Measurements from ENCODE around the gene GGT5. TPM values are rescaled to one million over a fixed set of nuclear protein-coding genes. Genes with fewer than 3 reads are reported as not detected.
A peak's percentile ranks its signal among the peaks of the same experiment; 100 is the strongest.

GGT5 gene
- total and polyA plus RNA-seq, 9 donors = 4.6 to 34.0 (median 21.4) TPM

GRCh38 chr22:24198682-24199052, 46.2 kb downstream of the GGT5 start:
- H3K36me3 ChIP-seq = no peaks in the 10 kb centered on the region
- H3K27me3 ChIP-seq = no peaks in the 10 kb centered on the region
- intact Hi-C loops (cut with DNase I) = no loop called here
- H3K9me3 ChIP-seq = no peaks in the 10 kb centered on the region
- no peaks in the 10 kb centered on the region for H3K4me1 ChIP-seq (ENCODE audit: insufficient read depth)
- no peak for DNase-seq
- H3K4me3 ChIP-seq = no peak overlapping the region
- WGBS, 3 donors = 85 to 94% (median 93%) methylated on average over 6 of the region's 6 CpGs
- TF ChIP-seq EP300 (IDR thresholded peaks at IDR 0.05) (no peak), POLR2A (IDR thresholded peaks at IDR 0.05) (no peak), CTCF (IDR thresholded peaks at IDR 0.05) (no peak)
- no peak overlapping the region for H3K27ac ChIP-seq

DNA sequence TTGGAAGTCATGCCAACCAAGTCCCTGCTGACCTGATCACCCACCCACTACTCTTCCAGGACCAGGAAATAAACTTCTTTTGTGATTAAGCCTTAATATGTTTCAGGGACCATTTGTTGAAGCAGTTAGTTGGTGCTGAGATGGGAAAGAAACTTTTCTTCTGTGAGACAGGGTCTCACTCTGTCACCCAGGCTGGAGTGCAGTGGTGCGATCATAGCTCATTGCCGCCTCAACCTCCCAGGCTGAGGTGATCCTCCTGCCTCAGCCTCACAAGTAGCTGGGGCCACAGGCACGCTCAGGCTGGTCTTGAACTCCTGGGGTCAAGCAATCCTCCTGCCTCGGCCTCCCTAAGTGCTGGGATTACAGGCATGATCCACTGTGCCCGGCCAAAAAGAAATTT, 53.0 kb downstream of the GGT5 start:
- Histone ChIP-seq H3K4me1 (ENCODE audit: insufficient read depth) (peaks cover 5% of the 10 kb centered on the region), H3K4me3 (no peak overlapping the region), H3K9me3 (no peaks in the 10 kb centered on the region), H3K27me3 (no peaks in the 10 kb centered on the region), H3K27ac (no peak overlapping the region), H3K36me3 (no peaks in the 10 kb centered on the region)
- WGBS, 3 donors = 91 to 93% (median 92%) methylated on average over 5 of the region's 5 CpGs
- no peak for TF ChIP-seq POLR2A (IDR thresholded peaks at IDR 0.05)
- no peak for TF ChIP-seq EP300 (IDR thresholded peaks at IDR 0.05)
- no peak for TF ChIP-seq CTCF (IDR thresholded peaks at IDR 0.05)
- intact Hi-C loops (cut with DNase I) = loop anchor here in 1 of 4 donors (5.0 kb wide), 1 partner anchor 55 kb away; the partner anchor contains the start of gene GGT5
- no peak for DNase-seq

- H3K4me1 ChIP-seq (ENCODE audit: insufficient read depth) = peaks cover 5% of the 10 kb centered on the region
- no peaks in the 10 kb centered on the region for H3K36me3 ChIP-seq
- H3K27ac ChIP-seq = no peak overlapping the region
- 82 to 84% (median 82%) methylated on average over 12 of the region's 12 CpGs for WGBS, 3 donors
- H3K27me3 ChIP-seq = no peaks in the 10 kb centered on the region
- intact Hi-C loops (cut with DNase I) = loop anchor here in 1 of 4 donors (5.0 kb wide), 1 partner anchor 56 kb away; the partner anchor contains the start of gene GGT5
- peak in 1 of 5 donors; percentile 25 for DNase-seq
- no peaks in the 10 kb centered on the region for H3K9me3 ChIP-seq
- no peak for TF ChIP-seq EP300 (IDR thresholded peaks at IDR 0.05)
- no peak for TF ChIP-seq CTCF (IDR thresholded peaks at IDR 0.05)
- TF ChIP-seq POLR2A (IDR thresholded peaks at IDR 0.05) = no peak
- H3K4me3 ChIP-seq = no peak overlapping the region
Measured at GRCh38 chr22:24191381-24191841, 53.5 kb downstream of the GGT5 start.

DNA sequence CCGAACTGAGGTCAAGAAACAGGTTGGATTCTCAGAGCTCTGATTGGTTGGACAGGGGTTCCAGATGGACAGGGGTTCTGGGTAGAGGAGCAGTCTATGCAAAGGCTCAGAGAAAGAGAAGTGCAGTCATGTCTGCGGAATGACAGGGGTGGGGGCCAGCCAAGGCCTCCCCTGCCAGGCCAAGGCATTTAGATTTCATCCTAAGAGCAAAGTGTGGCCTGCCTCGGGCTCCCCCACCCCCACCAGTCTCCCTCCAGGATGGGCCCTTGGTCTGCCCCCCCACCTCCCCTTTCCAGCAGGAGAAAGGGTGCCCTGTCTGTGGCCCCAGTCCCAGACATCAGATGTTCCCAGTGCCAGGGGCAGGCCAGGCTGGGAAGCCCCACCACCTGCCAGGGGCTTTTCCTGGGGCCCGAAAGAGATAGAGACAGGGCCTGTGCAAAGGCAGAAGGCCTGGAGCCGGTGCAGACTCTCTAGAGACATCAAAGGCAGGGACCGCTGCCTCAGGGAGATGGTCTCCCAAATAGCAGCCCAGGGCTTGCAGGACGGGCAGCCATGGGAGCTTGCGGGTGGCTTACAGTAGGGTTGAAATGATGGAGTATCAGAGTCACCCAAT, 54.2 kb downstream of the GGT5 start:
- TF ChIP-seq CTCF (IDR thresholded peaks at IDR 0.05) = no peak
- TF ChIP-seq POLR2A (IDR thresholded peaks at IDR 0.05) = no peak
- TF ChIP-seq EP300 (IDR thresholded peaks at IDR 0.05) = no peak
- Histone ChIP-seq H3K27me3 (no peaks in the 10 kb centered on the region), H3K9me3 (no peaks in the 10 kb centered on the region), H3K27ac (no peak overlapping the region), H3K4me3 (no peak overlapping the region), H3K4me1 (ENCODE audit: insufficient read depth) (peaks cover 5% of the 10 kb centered on the region), H3K36me3 (no peaks in the 10 kb centered on the region)
- peak in 2 of 5 donors; percentile 23 to 31 for DNase-seq
- intact Hi-C loops (cut with DNase I) = loop anchor here in 1 of 4 donors (5.0 kb wide), 1 partner anchor 57 kb away; the partner anchor contains the start of gene GGT5
- WGBS, 3 donors = 90 to 93% (median 92%) methylated on average over 8 of the region's 8 CpGs
